Muscle layer of duodenum (tissue), 2 donors: ENCODE measurements around the gene CCNYL1.

ENCODE experiments used
- H3K27ac ChIP-seq: one replicate; pipeline ENCODE4 v1.7.0; 2013; ENCODE audit warnings: mild to moderate bottlenecking, low read length
- H3K27me3 ChIP-seq: one replicate; pipeline ENCODE4 v1.7.0; 2013; ENCODE audit warnings: low read depth, mild to moderate bottlenecking, control low read depth, low read length
- H3K36me3 ChIP-seq, 2 donors: one replicate each; pipeline ENCODE4 v1.7.0; 2013; ENCODE audit warnings: low read length in 2 of 2, control low read depth in 1 of 2, mild to moderate bottlenecking in 1 of 2; ENCODE audit not compliant: insufficient read depth in 2 of 2, control insufficient read depth in 1 of 2
- H3K4me1 ChIP-seq, 2 donors: one replicate each; pipeline ENCODE4 v1.7.0; 2013; ENCODE audit warnings: low read length in 2 of 2, mild to moderate bottlenecking in 2 of 2, control low read depth in 1 of 2, moderate library complexity in 1 of 2; ENCODE audit not compliant: insufficient read depth in 2 of 2, control insufficient read depth in 1 of 2
- H3K4me3 ChIP-seq, 2 donors: one replicate each; pipeline ENCODE4 v1.7.0; 2013; ENCODE audit warnings: low read length in 2 of 2, low read depth in 1 of 2, mild to moderate bottlenecking in 1 of 2
- H3K9me3 ChIP-seq, 2 donors: one replicate each; pipeline ENCODE4 v1.7.0; 2013; ENCODE audit warnings: low read length in 2 of 2, control low read depth in 1 of 2, mild to moderate bottlenecking in 1 of 2; ENCODE audit not compliant: control insufficient read depth in 1 of 2
- donor health status: healthy.

Gene CCNYL1

GRCh38 chr2:207783514-207783913 lies 72.1 kb downstream of the CCNYL1 start:
- Histone ChIP-seq H3K27ac (no peak overlapping the region), H3K4me3 (no peak overlapping the region), H3K36me3 (no peaks in the 10 kb centered on the region), H3K27me3 (no peaks in the 10 kb centered on the region), H3K9me3 (no peaks in the 10 kb centered on the region), H3K4me1 (peaks cover 0 to 5% of the 10 kb centered on the region in 2 donors)

- no peak overlapping the region for H3K4me3 ChIP-seq
- no peaks in the 10 kb centered on the region for H3K9me3 ChIP-seq
- H3K27ac ChIP-seq: no peak overlapping the region
- H3K36me3 ChIP-seq: no peaks in the 10 kb centered on the region
- H3K4me1 ChIP-seq: peaks cover 0 to 5% of the 10 kb centered on the region in 2 donors
- no peaks in the 10 kb centered on the region for H3K27me3 ChIP-seq
Measured at GRCh38 chr2:207784898-207785297, 73.5 kb downstream of the CCNYL1 start.

DNA sequence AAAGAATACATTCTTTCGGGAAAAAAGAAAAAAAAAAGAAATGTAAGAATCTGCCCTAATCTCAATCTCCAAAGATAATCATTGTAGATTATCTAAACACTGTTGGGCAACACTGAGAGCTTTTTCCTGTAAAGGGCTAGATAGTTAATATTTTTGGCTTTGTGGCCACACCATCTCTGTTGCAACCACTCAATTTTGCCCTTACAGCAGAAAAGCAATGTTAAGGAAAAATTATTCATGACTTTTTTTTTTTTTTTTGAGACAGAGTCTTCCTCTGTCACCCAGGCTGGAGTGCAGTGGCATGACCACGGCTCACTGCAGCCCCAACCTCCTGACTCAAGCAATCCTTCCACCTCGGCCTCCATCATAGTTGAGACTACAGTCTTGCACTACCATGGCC lies 75.6 kb downstream of the CCNYL1 start:
- Histone ChIP-seq H3K4me3 (no peak overlapping the region), H3K27ac (no peak overlapping the region), H3K36me3 (no peaks in the 10 kb centered on the region), H3K9me3 (no peaks in the 10 kb centered on the region), H3K27me3 (no peaks in the 10 kb centered on the region), H3K4me1 (peaks cover 0 to 5% of the 10 kb centered on the region in 2 donors)

DNA sequence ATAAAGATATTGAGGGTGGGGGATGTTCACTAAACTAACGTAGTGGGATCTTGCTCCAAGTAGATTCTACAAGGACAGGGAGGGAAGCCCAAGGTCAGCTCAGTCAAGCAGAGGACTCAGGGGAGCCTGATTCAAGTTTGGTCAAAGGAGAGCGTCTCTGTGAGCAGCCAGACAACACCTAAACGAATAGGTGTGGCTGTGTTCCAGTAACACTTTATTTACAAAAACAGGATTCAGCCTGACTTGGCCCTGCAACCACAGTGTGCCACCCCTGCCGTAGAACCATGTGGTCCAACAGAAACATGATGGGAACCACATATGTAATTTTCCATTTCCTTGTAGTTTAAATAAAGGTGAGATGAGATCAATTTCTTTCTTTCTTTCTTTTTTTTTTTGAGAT lies 76.4 kb downstream of the CCNYL1 start:
- no peaks in the 10 kb centered on the region for H3K36me3 ChIP-seq
- H3K9me3 ChIP-seq: no peaks in the 10 kb centered on the region
- no peak overlapping the region for H3K27ac ChIP-seq
- H3K4me3 ChIP-seq: no peak overlapping the region
- H3K4me1 ChIP-seq: peaks cover 0 to 7% of the 10 kb centered on the region in 2 donors
- H3K27me3 ChIP-seq: no peaks in the 10 kb centered on the region

- no peaks in the 10 kb centered on the region for H3K27me3 ChIP-seq
- H3K4me1 ChIP-seq: peaks cover 0 to 4% of the 10 kb centered on the region in 2 donors
- no peak overlapping the region for H3K4me3 ChIP-seq
- no peak overlapping the region for H3K27ac ChIP-seq
- H3K9me3 ChIP-seq: no peaks in the 10 kb centered on the region
- no peaks in the 10 kb centered on the region for H3K36me3 ChIP-seq
Measured at GRCh38 chr2:207790898-207791297, 79.5 kb downstream of the CCNYL1 start.

GRCh38 chr2:207791579-207792243 lies 80.3 kb downstream of the CCNYL1 start:
- H3K27me3 ChIP-seq: no peaks in the 10 kb centered on the region
- H3K27ac ChIP-seq: no peak overlapping the region
- no peaks in the 10 kb centered on the region for H3K36me3 ChIP-seq
- no peak overlapping the region for H3K4me3 ChIP-seq
- H3K4me1 ChIP-seq: peaks cover 4 to 9% of the 10 kb centered on the region in 2 donors
- H3K9me3 ChIP-seq: no peaks in the 10 kb centered on the region

- Histone ChIP-seq H3K9me3 (no peaks in the 10 kb centered on the region), H3K27ac (peak overlapping the region; percentile 69), H3K36me3 (no peaks in the 10 kb centered on the region), H3K4me1 (peaks cover 7 to 11% of the 10 kb centered on the region in 2 donors), H3K27me3 (no peaks in the 10 kb centered on the region), H3K4me3 (no peak overlapping the region)
Measured at GRCh38 chr2:207792244-207792785, 80.9 kb downstream of the CCNYL1 start.

GRCh38 chr2:207796585-207797350 lies 85.3 kb downstream of the CCNYL1 start:
- Histone ChIP-seq H3K27me3 (no peaks in the 10 kb centered on the region), H3K4me3 (no peak overlapping the region), H3K4me1 (peaks cover 7 to 11% of the 10 kb centered on the region in 2 donors), H3K9me3 (no peaks in the 10 kb centered on the region), H3K27ac (no peak overlapping the region), H3K36me3 (no peaks in the 10 kb centered on the region)

DNA sequence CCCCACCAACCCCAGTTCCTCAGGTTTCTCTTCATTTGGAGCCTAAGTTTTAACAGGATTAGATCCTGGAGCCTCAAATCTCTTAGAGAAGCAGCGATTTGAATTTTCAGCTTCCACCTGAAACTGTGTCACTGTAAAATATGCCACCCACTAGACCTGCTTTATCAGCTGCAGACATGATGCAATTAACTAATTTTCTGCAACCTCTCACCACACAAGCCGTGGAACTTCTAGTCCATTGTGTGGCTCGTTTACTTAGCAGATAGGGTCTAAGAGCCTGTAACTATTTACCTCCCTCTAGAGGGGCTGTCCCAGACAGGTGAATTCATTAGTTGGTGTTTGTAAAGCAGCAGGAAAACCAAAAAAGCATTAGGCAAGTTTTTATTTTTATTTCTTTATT lies 89.8 kb downstream of the CCNYL1 start:
- H3K9me3 ChIP-seq: no peaks in the 10 kb centered on the region
- H3K27ac ChIP-seq: no peak overlapping the region
- no peak overlapping the region for H3K4me3 ChIP-seq
- peaks cover 7% of the 10 kb centered on the region in 2 donors for H3K4me1 ChIP-seq
- no peaks in the 10 kb centered on the region for H3K36me3 ChIP-seq
- H3K27me3 ChIP-seq: no peaks in the 10 kb centered on the region

- H3K27ac ChIP-seq: no peak overlapping the region
Measured at GRCh38 chr2:207802650-207803049, 91.2 kb downstream of the CCNYL1 start.

More at GRCh38 chr2:207802650-207803049, 91.2 kb downstream of the CCNYL1 start:
- Histone ChIP-seq H3K4me1 (no peaks in the 10 kb centered on the region), H3K27me3 (no peaks in the 10 kb centered on the region), H3K36me3 (no peaks in the 10 kb centered on the region), H3K4me3 (no peak overlapping the region), H3K9me3 (no peaks in the 10 kb centered on the region)
